ENCODE data around the gene KCNRG. TPM values are rescaled to one million over a fixed set of nuclear protein-coding genes. Genes with fewer than 3 reads are reported as not detected.

The KCNRG gene
- polyA plus RNA-seq, 1 experiment = 2.1 TPM

- POLR2A ChIA-PET = no interaction called here
- H3K9me3 ChIP-seq (ENCODE audit: control insufficient read depth, insufficient read depth, low read length) = 0 out of 2 replicates have a peak, but pooled peaks cover 4% of the 10 kb centered on the region
- no peak overlapping the region for H3K27ac ChIP-seq (ENCODE audit: low read depth, low read length)
- TF ChIP-seq CTCF (IDR thresholded peaks at IDR 0.05; ENCODE audit: low read depth, low read length) = no peak
- no peaks in the 10 kb centered on the region for H3K27me3 ChIP-seq (ENCODE audit: control insufficient read depth, insufficient read depth, low read length)
- no peak for DNase-seq (ENCODE audit: low read depth, low spot score)
- H3K4me3 ChIP-seq (ENCODE audit: low read depth, low read length) = no peak overlapping the region
- CTCF ChIA-PET = no interaction called here
Observed at GRCh38 chr13:50001287-50001686, 14.0 kb upstream of the KCNRG start.

GRCh38 chr13:50006426-50007135 lies 8.7 kb upstream of the KCNRG start:
- CTCF ChIA-PET = interaction anchor here (1.4 to 2.1 kb wide), 2 partner anchors 9 to 30 kb away, joined by 3 to 18 read pairs; partner anchors contain the start of gene TRIM13
- no peaks in the 10 kb centered on the region for H3K27me3 ChIP-seq (ENCODE audit: control insufficient read depth, insufficient read depth, low read length)
- no peak for TF ChIP-seq CTCF (IDR thresholded peaks at IDR 0.05; ENCODE audit: low read depth, low read length)
- no peak overlapping the region for H3K4me3 ChIP-seq (ENCODE audit: low read depth, low read length)
- no peak overlapping the region for H3K27ac ChIP-seq (ENCODE audit: low read depth, low read length)
- 0 out of 2 replicates have a peak, but pooled peaks cover 4% of the 10 kb centered on the region for H3K9me3 ChIP-seq (ENCODE audit: control insufficient read depth, insufficient read depth, low read length)
- POLR2A ChIA-PET = interaction anchor here (0.7 kb wide), 1 partner anchor 479 kb away, joined by 5 read pairs; no protein-coding TSS in a partner anchor
- DNase-seq (ENCODE audit: low read depth, low spot score) = no peak

GRCh38 chr13:50011461-50011860 lies 3.8 kb upstream of the KCNRG start:
- Histone ChIP-seq H3K27ac (ENCODE audit: low read depth, low read length) (no peak overlapping the region), H3K27me3 (ENCODE audit: control insufficient read depth, insufficient read depth, low read length) (no peaks in the 10 kb centered on the region), H3K9me3 (ENCODE audit: control insufficient read depth, insufficient read depth, low read length) (no peaks in the 10 kb centered on the region), H3K4me3 (ENCODE audit: low read depth, low read length) (no peak overlapping the region)
- POLR2A ChIA-PET = no interaction called here
- no peak for TF ChIP-seq CTCF (IDR thresholded peaks at IDR 0.05; ENCODE audit: low read depth, low read length)
- CTCF ChIA-PET = interaction anchor here (1.3 to 2.5 kb wide), 2 partner anchors 14 to 75 kb away, joined by 4 to 17 read pairs; partner anchors contain the start of genes SPRYD7 and TRIM13
- DNase-seq (ENCODE audit: low read depth, low spot score) = no peak

GRCh38 chr13:50012396-50013169 lies 2.7 kb upstream of the KCNRG start:
- TF ChIP-seq CTCF (IDR thresholded peaks at IDR 0.05; ENCODE audit: low read depth, low read length) = no peak
- no peak overlapping the region for H3K27ac ChIP-seq (ENCODE audit: low read depth, low read length)
- POLR2A ChIA-PET = no interaction called here
- no peak for DNase-seq (ENCODE audit: low read depth, low spot score)
- H3K9me3 ChIP-seq (ENCODE audit: control insufficient read depth, insufficient read depth, low read length) = no peaks in the 10 kb centered on the region
- no peak overlapping the region for H3K4me3 ChIP-seq (ENCODE audit: low read depth, low read length)
- CTCF ChIA-PET = interaction anchor here (0.6 to 2.5 kb wide), 2 partner anchors 8 to 15 kb away, joined by 4 to 17 read pairs; partner anchors contain the start of gene TRIM13
- H3K27me3 ChIP-seq (ENCODE audit: control insufficient read depth, insufficient read depth, low read length) = no peaks in the 10 kb centered on the region

Data from AG04450 (cell line).